ENCODE data around the gene ELOVL6.

Gene ELOVL6

DNA sequence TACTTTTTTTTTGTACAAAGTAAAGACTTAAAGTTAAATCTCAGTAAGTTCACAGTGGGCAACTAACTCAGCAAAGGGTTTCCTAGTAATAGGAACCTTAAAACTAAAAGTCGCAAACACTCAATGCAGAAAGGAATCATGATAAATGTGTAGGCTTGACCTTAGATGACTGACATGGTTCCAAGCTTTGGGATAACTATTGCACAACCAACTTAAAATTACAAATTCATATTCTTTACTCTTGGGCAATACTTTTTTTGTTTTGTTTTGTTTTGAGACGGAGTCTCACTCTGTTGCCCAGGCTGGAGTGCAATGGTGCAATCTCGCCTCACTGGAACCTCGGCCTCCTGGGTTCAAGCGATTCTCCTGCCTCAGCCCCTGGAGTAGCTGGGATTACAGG, 8.2 kb downstream of the ELOVL6 start:
- Mint-ChIP-seq H3K27ac (no peak overlapping the region), H3K4me3 (no peak overlapping the region), H3K9me3 (no peaks in the 10 kb centered on the region), H3K36me3 (ENCODE audit: low read depth) (peaks cover 12% of the 10 kb centered on the region), H3K4me1 (peaks cover 27% of the 10 kb centered on the region), H3K27me3 (no peaks in the 10 kb centered on the region)
- ATAC-seq (no peak), DNase-seq (no peak)

DNA sequence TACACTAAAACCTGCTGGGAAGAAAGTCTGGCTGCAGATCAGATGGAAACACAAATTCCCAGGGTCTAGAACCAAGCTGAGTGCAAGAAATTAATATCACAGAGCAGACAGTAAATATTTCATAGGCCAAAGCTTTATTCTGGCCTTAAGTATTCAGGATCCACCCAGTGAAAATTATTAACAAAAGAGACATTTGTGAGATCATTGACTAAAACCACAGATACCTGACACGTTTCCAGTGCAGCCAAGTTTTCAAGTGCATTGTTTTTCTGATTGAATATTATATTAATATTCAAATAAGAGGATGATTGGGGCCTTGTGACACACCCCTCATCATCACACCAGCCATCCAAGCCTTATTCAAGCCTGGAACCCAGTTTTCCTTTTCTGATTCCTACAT, 10.3 kb downstream of the ELOVL6 start:
- H3K4me1 Mint-ChIP-seq = peaks cover 16% of the 10 kb centered on the region
- DNase-seq = no peak
- no peak overlapping the region for H3K4me3 Mint-ChIP-seq
- no peak overlapping the region for H3K27ac Mint-ChIP-seq
- H3K9me3 Mint-ChIP-seq = no peaks in the 10 kb centered on the region
- ATAC-seq = no peak
- peaks cover 17% of the 10 kb centered on the region for H3K36me3 Mint-ChIP-seq (ENCODE audit: low read depth)
- no peaks in the 10 kb centered on the region for H3K27me3 Mint-ChIP-seq

DNA sequence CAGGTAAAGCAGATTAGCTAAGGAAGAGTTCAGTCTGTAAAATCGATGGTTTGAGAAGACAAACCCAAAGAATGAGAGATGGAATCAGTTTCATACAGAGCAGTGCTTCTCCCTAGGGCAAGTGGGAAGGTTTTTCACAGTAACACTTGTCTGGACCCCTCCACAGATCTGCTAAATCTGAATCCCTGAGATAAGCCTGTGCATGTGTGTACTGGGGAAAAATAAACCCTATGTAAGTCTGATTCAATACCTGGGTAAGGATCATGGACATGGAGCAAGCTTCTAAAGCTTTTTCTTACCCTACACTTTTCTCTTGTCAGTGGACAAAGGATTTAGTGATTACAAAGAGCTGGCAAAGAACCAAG, 13.6 kb downstream of the ELOVL6 start:
- H3K27me3 Mint-ChIP-seq = no peaks in the 10 kb centered on the region
- no peak for ATAC-seq
- H3K4me1 Mint-ChIP-seq = peaks cover 9% of the 10 kb centered on the region
- H3K27ac Mint-ChIP-seq = peak overlapping the region; percentile 0
- DNase-seq = no peak
- no peak overlapping the region for H3K4me3 Mint-ChIP-seq
- peaks cover 10% of the 10 kb centered on the region for H3K36me3 Mint-ChIP-seq (ENCODE audit: low read depth)
- H3K9me3 Mint-ChIP-seq = no peaks in the 10 kb centered on the region

DNA sequence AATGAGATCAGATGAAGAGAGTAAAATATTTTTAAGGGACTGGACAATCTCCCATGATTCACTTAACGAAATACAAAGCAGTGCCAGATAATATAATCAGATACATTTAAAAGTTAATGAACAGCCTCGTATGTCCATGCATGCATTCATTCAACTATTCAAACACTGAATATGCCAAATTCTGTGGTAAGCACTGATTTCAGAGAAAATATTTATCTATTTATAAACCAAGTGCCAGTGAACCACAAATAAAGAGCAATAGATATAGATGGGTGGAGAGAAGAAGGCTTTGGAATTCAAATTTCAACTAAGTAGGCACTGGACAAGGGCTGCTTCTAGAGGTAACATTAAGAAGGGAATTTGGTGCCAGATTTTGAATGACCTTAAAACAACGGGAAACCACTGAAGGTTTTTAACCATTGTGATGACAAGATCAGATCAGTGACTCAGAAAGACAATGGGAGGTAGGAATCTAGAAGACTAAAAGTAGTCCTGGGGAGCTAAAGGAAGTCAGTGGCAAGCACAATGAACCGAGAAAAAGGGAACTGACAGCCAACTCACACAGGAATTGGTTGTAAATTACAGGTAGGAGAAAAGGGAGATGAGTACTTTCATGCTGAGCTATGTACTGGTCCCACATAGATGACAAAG, 14.2 kb downstream of the ELOVL6 start:
- Mint-ChIP-seq H3K36me3 (ENCODE audit: low read depth) (peaks cover 10% of the 10 kb centered on the region), H3K27ac (peak overlapping the region; percentile 0), H3K4me3 (no peak overlapping the region), H3K4me1 (peaks cover 9% of the 10 kb centered on the region), H3K27me3 (no peaks in the 10 kb centered on the region), H3K9me3 (no peaks in the 10 kb centered on the region)
- no peak for DNase-seq
- ATAC-seq = peak; percentile 52

DNA sequence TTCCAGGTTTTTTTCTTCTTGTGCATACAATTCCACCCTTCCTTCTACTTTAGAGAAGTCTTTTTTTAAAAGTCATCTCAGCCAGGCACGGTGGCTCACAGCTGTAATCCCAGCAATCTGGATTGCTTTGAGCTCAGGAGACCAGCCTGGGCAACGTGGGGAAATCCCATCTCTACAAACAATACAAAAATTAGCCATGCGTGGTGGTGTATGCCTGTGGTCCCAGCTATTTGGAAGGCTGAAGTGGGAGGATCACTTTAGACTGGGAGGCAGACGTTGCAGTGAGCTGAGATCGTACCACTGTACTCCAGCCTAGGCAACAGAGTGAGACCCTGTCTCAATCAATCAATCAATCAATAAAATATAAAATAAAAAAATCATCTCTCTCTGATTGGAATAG, 14.8 kb downstream of the ELOVL6 start:
- Mint-ChIP-seq H3K9me3 (no peaks in the 10 kb centered on the region), H3K27me3 (no peaks in the 10 kb centered on the region), H3K4me1 (peaks cover 9% of the 10 kb centered on the region), H3K27ac (no peak overlapping the region), H3K4me3 (no peak overlapping the region), H3K36me3 (ENCODE audit: low read depth) (peaks cover 8% of the 10 kb centered on the region)
- no peak for ATAC-seq
- no peak for DNase-seq

DNA sequence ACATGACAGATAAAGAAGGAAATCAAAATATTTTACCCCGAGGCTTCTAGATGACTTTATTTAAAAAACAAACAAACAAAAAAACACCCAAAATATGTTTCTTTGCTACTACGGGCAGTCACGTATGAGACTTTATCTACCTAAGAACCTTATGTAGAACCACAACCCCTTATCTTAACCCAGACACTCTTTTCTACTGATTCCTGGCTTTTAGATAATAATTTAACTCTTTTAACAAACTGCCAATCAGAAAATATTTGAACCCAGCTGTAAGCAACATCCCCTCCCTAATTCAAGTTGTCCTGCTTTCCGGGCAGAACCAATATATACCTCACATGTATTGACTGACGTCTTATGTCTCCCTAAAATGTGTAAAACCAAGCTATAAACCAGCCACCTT, 15.4 kb downstream of the ELOVL6 start:
- DNase-seq (no peak), ATAC-seq (no peak)
- Mint-ChIP-seq H3K4me3 (no peak overlapping the region), H3K27me3 (no peaks in the 10 kb centered on the region), H3K27ac (no peak overlapping the region), H3K4me1 (peaks cover 8% of the 10 kb centered on the region), H3K36me3 (ENCODE audit: low read depth) (peaks cover 12% of the 10 kb centered on the region), H3K9me3 (no peaks in the 10 kb centered on the region)

DNA sequence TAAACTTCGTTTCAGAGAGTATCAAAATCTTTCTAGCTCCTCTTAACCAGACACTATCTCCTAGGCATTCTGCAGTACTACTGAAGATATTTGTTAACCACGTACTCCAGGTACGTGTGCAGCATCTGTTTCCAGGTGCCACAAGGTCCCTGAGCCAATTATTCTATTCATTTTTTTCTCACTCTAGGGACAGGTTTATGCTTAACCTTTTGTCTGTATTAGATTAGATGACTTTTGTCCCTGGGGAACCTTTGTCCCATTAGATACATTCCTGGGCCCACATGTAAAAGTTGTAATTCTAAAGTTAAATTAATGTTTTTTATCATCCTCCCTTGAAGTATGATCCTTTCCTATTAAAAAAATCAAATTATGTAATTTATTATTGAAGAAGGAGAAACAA, 16.5 kb downstream of the ELOVL6 start:
- H3K9me3 Mint-ChIP-seq = no peaks in the 10 kb centered on the region
- no peak for ATAC-seq
- H3K36me3 Mint-ChIP-seq (ENCODE audit: low read depth) = peaks cover 19% of the 10 kb centered on the region
- H3K27me3 Mint-ChIP-seq = no peaks in the 10 kb centered on the region
- peaks cover 7% of the 10 kb centered on the region for H3K4me1 Mint-ChIP-seq
- H3K4me3 Mint-ChIP-seq = no peak overlapping the region
- no peak for DNase-seq
- H3K27ac Mint-ChIP-seq = no peak overlapping the region

DNA sequence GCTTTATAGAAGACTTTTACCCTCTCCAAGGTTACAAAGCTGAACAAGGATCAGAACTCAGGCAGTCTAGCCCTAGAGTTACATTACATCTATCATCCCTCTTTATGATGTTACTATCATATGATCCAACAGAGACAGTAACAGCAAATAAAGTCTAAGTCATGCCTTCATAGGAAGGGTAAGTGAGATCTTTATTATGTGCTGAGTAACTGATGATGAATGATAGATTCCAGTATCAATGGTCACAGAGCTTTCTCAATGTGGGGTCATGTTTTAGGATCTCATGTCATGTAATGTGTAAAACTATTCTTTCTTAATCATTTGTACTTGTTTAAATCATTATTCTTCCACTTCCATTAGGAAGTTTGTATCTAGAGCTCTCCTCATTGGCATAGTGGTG, 22.8 kb downstream of the ELOVL6 start:
- DNase-seq (no peak), ATAC-seq (no peak)
- Mint-ChIP-seq H3K4me1 (no peaks in the 10 kb centered on the region), H3K27ac (no peak overlapping the region), H3K36me3 (ENCODE audit: low read depth) (peaks cover 11% of the 10 kb centered on the region), H3K4me3 (no peak overlapping the region), H3K9me3 (no peaks in the 10 kb centered on the region), H3K27me3 (no peaks in the 10 kb centered on the region)

DNA sequence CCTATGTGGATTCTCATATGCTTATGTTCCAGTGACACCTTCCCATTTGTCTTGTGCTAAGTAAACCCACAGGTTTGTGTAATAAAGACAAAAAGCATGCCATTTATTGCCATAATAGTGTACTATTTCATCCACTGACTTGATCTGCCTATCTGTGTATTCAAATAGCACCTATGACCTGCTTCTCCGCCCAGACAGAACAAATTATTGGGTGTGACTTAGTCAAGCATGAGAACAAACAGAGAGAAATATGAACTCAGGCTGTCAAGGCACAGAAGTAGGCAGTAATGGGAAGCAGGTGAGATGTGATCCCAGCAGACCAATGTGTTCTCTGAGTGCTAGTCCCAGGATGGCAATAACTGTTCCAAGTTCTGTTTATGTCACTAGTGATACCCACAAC, 25.4 kb downstream of the ELOVL6 start:
- Mint-ChIP-seq H3K27ac (no peak overlapping the region), H3K36me3 (ENCODE audit: low read depth) (peaks cover 9% of the 10 kb centered on the region), H3K9me3 (no peaks in the 10 kb centered on the region), H3K4me3 (no peak overlapping the region), H3K4me1 (no peaks in the 10 kb centered on the region), H3K27me3 (no peaks in the 10 kb centered on the region)
- DNase-seq = no peak
- no peak for ATAC-seq

DNA sequence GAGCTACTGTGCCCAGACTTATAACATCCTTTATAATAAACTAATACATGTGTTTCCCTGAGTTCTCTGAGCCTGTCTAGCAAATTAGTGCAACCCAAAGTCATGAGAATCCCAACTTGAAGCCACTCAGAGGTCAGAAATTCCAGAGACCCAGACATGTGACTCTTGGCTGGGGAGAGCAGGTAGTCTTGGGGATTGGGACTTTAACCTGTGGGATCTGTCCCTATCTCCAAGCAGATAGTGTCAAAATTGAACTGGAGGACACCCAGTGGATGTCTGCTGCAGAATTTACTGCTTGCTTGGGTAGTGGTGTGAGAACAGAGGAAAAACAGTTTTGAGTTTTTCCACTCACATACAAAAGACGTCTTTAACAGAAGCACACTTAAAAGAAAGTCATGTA, 26.4 kb downstream of the ELOVL6 start:
- H3K4me3 Mint-ChIP-seq = no peak overlapping the region
- H3K9me3 Mint-ChIP-seq = no peaks in the 10 kb centered on the region
- ATAC-seq = no peak
- H3K36me3 Mint-ChIP-seq (ENCODE audit: low read depth) = peaks cover 4% of the 10 kb centered on the region
- DNase-seq = no peak
- no peaks in the 10 kb centered on the region for H3K4me1 Mint-ChIP-seq
- H3K27ac Mint-ChIP-seq = no peak overlapping the region
- H3K27me3 Mint-ChIP-seq = no peaks in the 10 kb centered on the region

DNA sequence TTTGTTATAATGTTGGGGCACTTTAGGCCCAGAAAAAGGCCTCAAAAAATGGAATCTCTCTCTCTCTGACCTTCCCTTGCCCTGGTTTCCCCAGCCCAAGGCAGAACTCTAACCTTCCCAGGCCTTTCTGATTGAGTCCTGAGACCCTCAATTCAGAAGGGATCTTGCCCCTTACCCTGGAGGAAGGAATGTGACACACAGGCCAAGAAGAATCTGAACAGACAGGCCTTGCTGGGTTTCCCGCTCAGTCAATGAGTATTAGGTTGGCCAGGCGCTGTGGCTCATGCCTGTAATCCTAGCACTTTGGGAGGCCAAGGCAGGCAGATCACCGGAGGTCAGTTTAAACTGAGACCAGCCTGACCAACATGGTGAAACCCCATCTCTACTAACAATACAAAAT, 27.6 kb downstream of the ELOVL6 start:
- H3K4me1 Mint-ChIP-seq = peaks cover 3% of the 10 kb centered on the region
- DNase-seq = no peak
- peaks cover 2% of the 10 kb centered on the region for H3K36me3 Mint-ChIP-seq (ENCODE audit: low read depth)
- no peak overlapping the region for H3K4me3 Mint-ChIP-seq
- no peaks in the 10 kb centered on the region for H3K27me3 Mint-ChIP-seq
- no peak for ATAC-seq
- no peaks in the 10 kb centered on the region for H3K9me3 Mint-ChIP-seq
- H3K27ac Mint-ChIP-seq = no peak overlapping the region

DNA sequence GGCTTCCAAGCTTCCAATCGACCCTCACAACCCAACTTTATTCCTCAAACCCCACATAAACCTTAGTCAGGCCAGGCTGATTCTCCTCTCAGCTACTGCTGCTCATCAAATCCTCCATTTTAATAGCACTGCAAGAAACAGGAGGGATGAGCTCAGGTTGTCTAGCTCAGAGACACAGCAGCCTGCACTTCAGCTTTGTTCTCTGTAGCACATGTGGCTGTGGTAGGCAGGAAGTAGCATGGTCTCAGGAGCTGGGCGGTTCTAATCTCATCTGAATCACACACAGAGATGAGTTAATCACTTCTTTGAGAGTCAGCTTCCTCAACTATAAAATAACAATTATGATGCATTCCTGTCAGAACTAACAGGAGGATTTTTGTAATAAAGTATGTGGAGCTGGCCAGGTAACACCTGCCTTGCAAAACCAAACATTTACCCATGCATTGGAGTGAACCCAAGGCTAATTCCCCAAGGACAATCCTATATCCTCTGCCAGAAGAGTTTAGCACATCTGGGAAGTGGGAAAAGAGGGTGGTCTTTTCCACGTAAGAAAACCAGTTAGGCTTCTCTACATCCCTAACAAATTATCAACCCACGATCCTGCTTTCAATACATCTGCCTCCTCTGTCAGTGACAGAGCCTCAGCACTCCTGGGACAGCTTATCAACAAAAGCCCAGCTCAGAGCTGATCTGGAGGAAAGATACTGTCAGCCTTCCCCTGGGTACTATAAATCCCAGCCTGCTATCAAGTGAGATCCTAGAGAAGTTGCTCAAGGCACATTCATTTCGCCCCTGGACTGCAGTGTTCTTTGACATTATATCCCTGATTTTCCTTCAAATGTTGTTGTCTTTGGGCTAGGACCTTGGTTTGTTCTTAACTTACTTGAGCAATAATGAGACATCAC, 32.8 kb downstream of the ELOVL6 start:
- H3K4me3 Mint-ChIP-seq = peak overlapping the region; percentile 28
- H3K27ac Mint-ChIP-seq = peak overlapping the region; percentile 94
- peaks cover 4% of the 10 kb centered on the region for H3K9me3 Mint-ChIP-seq
- H3K36me3 Mint-ChIP-seq (ENCODE audit: low read depth) = peaks cover 15% of the 10 kb centered on the region
- DNase-seq (peak; percentile 52), ATAC-seq (peak; percentile 99)
- H3K27me3 Mint-ChIP-seq = no peaks in the 10 kb centered on the region
- peaks cover 31% of the 10 kb centered on the region for H3K4me1 Mint-ChIP-seq

DNA sequence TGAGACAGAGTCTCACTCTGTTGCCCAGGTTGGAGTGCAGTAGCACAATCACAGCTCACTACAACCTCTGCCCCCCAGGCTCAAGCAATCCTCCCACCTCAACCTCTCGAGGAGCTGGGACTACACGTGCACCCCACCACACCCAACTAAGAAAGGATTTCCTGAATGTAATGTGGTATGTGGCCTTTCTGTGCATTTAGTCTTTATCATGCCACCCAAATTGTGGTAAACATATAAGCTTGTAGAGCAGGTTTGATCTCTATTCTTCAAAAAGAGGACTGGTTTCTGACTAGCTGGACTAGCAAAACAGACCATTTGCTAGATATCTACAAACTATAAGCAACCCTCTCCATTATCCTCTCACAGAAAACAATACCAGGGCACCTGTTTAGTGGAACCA, 33.6 kb downstream of the ELOVL6 start:
- DNase-seq (no peak), ATAC-seq (no peak)
- peak overlapping the region; percentile 28 for H3K4me3 Mint-ChIP-seq
- H3K27ac Mint-ChIP-seq = peak overlapping the region; percentile 94
- H3K27me3 Mint-ChIP-seq = no peaks in the 10 kb centered on the region
- H3K9me3 Mint-ChIP-seq = peaks cover 4% of the 10 kb centered on the region
- peaks cover 13% of the 10 kb centered on the region for H3K36me3 Mint-ChIP-seq (ENCODE audit: low read depth)
- H3K4me1 Mint-ChIP-seq = peaks cover 31% of the 10 kb centered on the region

DNA sequence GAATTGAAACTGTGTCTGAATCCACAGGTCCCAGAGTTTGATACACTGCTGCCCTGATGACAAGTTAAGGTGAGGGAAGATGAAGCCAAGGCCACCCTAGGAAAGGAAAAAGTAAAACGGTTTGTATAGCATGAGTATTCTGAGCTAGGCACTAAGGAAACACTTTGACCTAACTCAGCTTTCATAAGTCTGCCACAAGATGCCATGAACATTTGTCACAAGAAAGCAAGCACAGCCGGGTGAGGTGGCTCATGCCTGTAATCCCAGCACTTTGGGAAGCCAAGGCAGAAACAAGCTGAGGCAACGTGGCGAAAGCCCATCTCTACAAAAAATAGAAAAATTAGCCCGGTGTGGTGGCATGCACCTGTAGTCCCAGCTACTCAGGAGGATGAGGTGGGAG, 34.2 kb downstream of the ELOVL6 start:
- Mint-ChIP-seq H3K4me3 (no peak overlapping the region), H3K36me3 (ENCODE audit: low read depth) (peaks cover 13% of the 10 kb centered on the region), H3K27ac (peak overlapping the region; percentile 94), H3K9me3 (peaks cover 4% of the 10 kb centered on the region), H3K4me1 (peaks cover 31% of the 10 kb centered on the region), H3K27me3 (no peaks in the 10 kb centered on the region)
- DNase-seq (no peak), ATAC-seq (no peak)

DNA sequence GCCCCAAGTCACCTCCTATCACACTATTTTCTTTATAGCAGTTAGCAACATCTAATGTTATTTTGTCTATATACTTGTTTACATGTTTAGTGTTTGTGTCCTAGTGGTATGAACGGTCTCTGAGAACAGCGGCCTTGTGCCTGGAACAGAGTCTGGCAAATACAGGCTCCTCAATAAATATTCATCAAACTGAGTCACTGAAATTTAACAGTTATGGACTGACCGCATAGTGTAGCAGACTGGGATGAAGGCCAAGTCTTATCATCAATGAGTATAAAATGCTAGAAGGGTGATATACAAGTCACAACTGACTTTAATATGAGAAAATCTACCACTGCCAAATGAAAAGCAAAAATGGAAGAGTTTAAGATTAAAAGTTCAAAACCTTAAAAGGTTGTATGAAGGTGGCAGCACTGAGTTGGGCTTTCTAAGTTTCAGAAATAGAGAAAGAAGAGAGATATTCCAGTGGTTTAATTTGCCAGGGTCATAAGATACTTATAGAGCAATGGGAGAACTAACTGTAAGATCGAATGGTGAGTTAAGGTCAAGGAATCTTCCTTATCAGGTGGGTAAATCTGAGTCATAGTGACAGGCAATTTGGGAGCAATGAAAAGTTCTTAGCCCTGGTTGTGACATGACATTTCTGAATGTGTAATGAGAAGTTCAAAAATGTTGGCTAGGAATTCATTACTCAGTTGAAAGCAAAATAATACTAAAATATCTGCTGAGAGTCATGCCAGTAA, 34.9 kb downstream of the ELOVL6 start:
- H3K4me3 Mint-ChIP-seq = no peak overlapping the region

More for the DNA sequence above, 34.9 kb downstream of the ELOVL6 start:
- H3K9me3 Mint-ChIP-seq = peaks cover 4% of the 10 kb centered on the region
- peaks cover 13% of the 10 kb centered on the region for H3K36me3 Mint-ChIP-seq (ENCODE audit: low read depth)
- H3K27me3 Mint-ChIP-seq = no peaks in the 10 kb centered on the region
- peak overlapping the region; percentile 94 for H3K27ac Mint-ChIP-seq
- ATAC-seq (no peak), DNase-seq (no peak)
- H3K4me1 Mint-ChIP-seq = peaks cover 31% of the 10 kb centered on the region

All from activated naive CD8-positive, alpha-beta T cell treated with anti-CD3 and anti-CD28 coated beads, Interleukin-2, amount 50 U/mL, for 24 hours (primary cell).